H1 (cell line): ENCODE data around the gene BMERB1. TPM values are rescaled to one million over a fixed set of nuclear protein-coding genes. Genes with fewer than 3 reads are reported as not detected.

Experiments used
- CTCF ChIA-PET: fragments of 300-600 bp; sonication (Branson Sonifier 250); formaldehyde crosslinking; loops from one replicate; lab custom pipeline; 2021; ENCODE audit not compliant: partially characterized antibody; lab: Charles Lee
- POLR2A ChIA-PET: fragments of 300-600 bp; sonication (Branson Sonifier 250); formaldehyde crosslinking; loops from one replicate; lab custom pipeline; 2021; ENCODE audit warnings: inconsistent platforms; ENCODE audit not compliant: partially characterized antibody; lab: Charles Lee
- DNase-seq, 2 experiments: peaks; one replicate each; pipeline versions ENCODE4 v3.0.0 to v3.0.0-alpha.2; 2010 to 2022; ENCODE audit warnings: low spot score in 2 of 2, low read depth in 1 of 2, mixed read lengths in 1 of 2
- FAIRE-seq: peaks from 2 replicates; lab custom pipeline; 2011; peaks lifted over from hg19 to GRCh38; lab: Jason Lieb, UNC
- H2AFZ ChIP-seq: 2 replicates; pipeline ENCODE4 v1.8.1; 2012; ENCODE audit warnings: low read length, inconsistent platforms
- H2AK5ac ChIP-seq: 2 replicates; pipeline ENCODE4 v1.6.1; 2013; ENCODE audit warnings: low read depth, low read length
- H2BK120ac ChIP-seq: replicated peaks from 2 replicates; pipeline ENCODE3; 2013; ENCODE audit warnings: low read depth, low read length, inconsistent platforms
- H2BK12ac ChIP-seq: 2 replicates; pipeline ENCODE4 v1.6.1; 2013; ENCODE audit warnings: low read depth, low read length
- H2BK15ac ChIP-seq: 2 replicates; pipeline ENCODE4 v1.6.1; 2013; ENCODE audit warnings: low read length
- H2BK20ac ChIP-seq: 2 replicates; pipeline ENCODE4 v1.6.1; 2013; ENCODE audit warnings: low read length
- H2BK5ac ChIP-seq: 2 replicates; pipeline ENCODE4 v1.6.1; 2013; ENCODE audit warnings: low read depth, low read length
- H3K14ac ChIP-seq: 2 replicates; pipeline ENCODE4 v1.6.1; 2013; ENCODE audit warnings: inconsistent platforms; ENCODE audit not compliant: insufficient read length
- H3K18ac ChIP-seq: 2 replicates; pipeline ENCODE4 v1.6.1; 2013; ENCODE audit warnings: low read length; ENCODE audit errors: extremely low read depth
- H3K23ac ChIP-seq: 2 replicates; pipeline ENCODE4 v1.6.1; 2013; ENCODE audit warnings: inconsistent platforms; ENCODE audit not compliant: insufficient read length
- H3K23me2 ChIP-seq: 2 replicates; pipeline ENCODE4 v1.6.1; 2013; ENCODE audit warnings: low read depth, low read length
- H3K27ac ChIP-seq: 2 replicates; pipeline ENCODE4 v1.6.1; 2011; ENCODE audit warnings: low read depth, low read length, inconsistent platforms
- H3K27me3 ChIP-seq, 4 experiments: replicated peaks in 1 of 4; 1 replicate in 1 of 4; 2 replicates in 3 of 4; pipeline versions ENCODE4 v1.6.1 to v1.8.1; 2011 to 2013; ENCODE audit warnings: low read length in 3 of 4, mild to moderate bottlenecking in 3 of 4, inconsistent platforms in 2 of 4, mixed read lengths in 2 of 4, moderate library complexity in 1 of 4; ENCODE audit not compliant: control insufficient read depth in 3 of 4, insufficient read depth in 3 of 4; ENCODE audit errors: extremely low read depth in 1 of 4
- H3K36me3 ChIP-seq, 4 experiments: 2 replicates each; pipeline versions ENCODE4 v1.6.1 to v1.8.1; 2011 to 2013; ENCODE audit warnings: mild to moderate bottlenecking in 4 of 4, low read length in 3 of 4, moderate library complexity in 2 of 4, control low read depth in 1 of 4, inconsistent platforms in 1 of 4; ENCODE audit not compliant: insufficient read depth in 4 of 4, control insufficient read depth in 2 of 4
- H3K4ac ChIP-seq: replicated peaks from 2 replicates; pipeline ENCODE3; 2013; ENCODE audit warnings: low read length, low read depth, mixed read lengths, inconsistent platforms; ENCODE audit not compliant: insufficient read length
- H3K4me1 ChIP-seq, 4 experiments: replicated peaks in 1 of 4; 1 replicate in 1 of 4; 2 replicates in 3 of 4; pipeline versions ENCODE4 v1.6.1 to v1.8.1; 2011 to 2013; ENCODE audit warnings: low read length in 3 of 4, inconsistent platforms in 2 of 4, mixed read lengths in 1 of 4; ENCODE audit not compliant: insufficient read depth in 4 of 4, control insufficient read depth in 3 of 4
- H3K4me2 ChIP-seq, 2 experiments: 2 replicates each; pipeline versions ENCODE4 v1.6.1 to v1.8.1; 2011 to 2013; ENCODE audit warnings: low read depth in 2 of 2, low read length in 2 of 2, control low read depth in 1 of 2, inconsistent platforms in 1 of 2, mild to moderate bottlenecking in 1 of 2; ENCODE audit not compliant: insufficient read depth in 1 of 2
- H3K4me3 ChIP-seq, 4 experiments: fragments of 200-600, 300-600 bp in 1 of 4; sonication (generic), shearing (Covaris generic), sonication (Bioruptor Twin) in 1 of 4; 2 replicates each; pipeline versions ENCODE4 v1.5.1 to v1.8.1; 2011 to 2016; ENCODE audit warnings: low read length in 4 of 4, low read depth in 3 of 4, control low read depth in 2 of 4, inconsistent platforms in 2 of 4, mild to moderate bottlenecking in 2 of 4, mixed read lengths in 1 of 4, moderate library complexity in 1 of 4; ENCODE audit not compliant: insufficient read depth in 2 of 4; ENCODE audit errors: extremely low read depth in 1 of 4
- H3K56ac ChIP-seq: replicated peaks from 2 replicates; pipeline ENCODE3; 2013; ENCODE audit warnings: low read depth, mild to moderate bottlenecking, mixed read lengths, low read length, inconsistent platforms; ENCODE audit not compliant: insufficient read length
- H3K79me1 ChIP-seq: 2 replicates; pipeline ENCODE4 v1.6.1; 2013; ENCODE audit warnings: low read depth, low read length, control low read depth
- H3K79me2 ChIP-seq, 2 experiments: 2 replicates each; pipeline versions ENCODE4 v1.6.1 to v1.8.1; 2012 to 2013; ENCODE audit warnings: low read length in 2 of 2, mild to moderate bottlenecking in 2 of 2, inconsistent platforms in 1 of 2; ENCODE audit not compliant: insufficient read depth in 2 of 2, control insufficient read depth in 1 of 2
- H3K9ac ChIP-seq, 4 experiments: replicated peaks in 1 of 4; 1 replicate in 1 of 4; 2 replicates in 3 of 4; pipeline versions ENCODE4 v1.6.1 to v1.8.1; 2011 to 2013; ENCODE audit warnings: low read depth in 3 of 4, low read length in 3 of 4, control low read depth in 2 of 4, mild to moderate bottlenecking in 2 of 4, moderate library complexity in 2 of 4, inconsistent platforms in 1 of 4; ENCODE audit errors: extremely low read depth in 1 of 4
- H3K9me3 ChIP-seq, 2 experiments: 2 replicates each; pipeline versions ENCODE4 v1.6.1 to v1.8.1; 2012 to 2013; ENCODE audit warnings: mild to moderate bottlenecking in 2 of 2, moderate library complexity in 2 of 2, control low read depth in 1 of 2, inconsistent platforms in 1 of 2, low read depth in 1 of 2, low read length in 1 of 2, mixed read lengths in 1 of 2; ENCODE audit not compliant: insufficient read depth in 2 of 2
- H4K20me1 ChIP-seq, 2 experiments: replicated peaks in 1 of 2; 2 replicates each; pipeline versions ENCODE3 to v1.8.1; 2011 to 2013; ENCODE audit warnings: inconsistent platforms in 2 of 2, low read length in 2 of 2, mild to moderate bottlenecking in 1 of 2; ENCODE audit not compliant: insufficient read depth in 2 of 2, control insufficient read depth in 1 of 2
- H4K5ac ChIP-seq: 2 replicates; pipeline ENCODE4 v1.6.1; 2013; ENCODE audit warnings: low read length, low read depth, mixed read lengths, inconsistent platforms; ENCODE audit not compliant: insufficient read length
- H4K8ac ChIP-seq: 2 replicates; pipeline ENCODE4 v1.8.0; 2013; ENCODE audit warnings: mild to moderate bottlenecking, moderate library complexity, low read length, inconsistent platforms; ENCODE audit not compliant: insufficient read depth; ENCODE audit errors: extremely low read depth
- H4K91ac ChIP-seq: replicated peaks from 2 replicates; pipeline ENCODE3; 2013; ENCODE audit warnings: low read length, mixed read lengths, inconsistent platforms; ENCODE audit not compliant: insufficient read length
- HDAC2 ChIP-seq, 2 experiments: fragments of 300-600 bp in 1 of 2; sonication (generic) in 1 of 2; IDR thresholded peaks; 2 replicates each; pipeline ENCODE4 v1.6.1; 2011 to 2012; ENCODE audit warnings: low read depth in 2 of 2, low read length in 2 of 2, mild to moderate bottlenecking in 2 of 2, moderate library complexity in 2 of 2, borderline replicate concordance in 1 of 2, inconsistent platforms in 1 of 2
- KDM1A ChIP-seq: fragments of 200-600, 300-600 bp; sonication (generic); IDR thresholded peaks from 2 replicates; pipeline ENCODE4 v1.7.1; 2016; ENCODE audit warnings: mild to moderate bottlenecking, low read length, borderline replicate concordance
- SAP30 ChIP-seq: fragments of 300-600 bp; sonication (generic); IDR thresholded peaks from 2 replicates; pipeline ENCODE4 v1.7.1; 2012; ENCODE audit warnings: low read length, moderate library complexity, mild to moderate bottlenecking, inconsistent platforms; ENCODE audit not compliant: insufficient read depth, insufficient replicate concordance
- TEAD4 ChIP-seq: IDR thresholded peaks from 2 replicates; pipeline ENCODE4 v1.6.1; 2012; ENCODE audit warnings: low read depth, low read length, inconsistent platforms, mixed read lengths
- WGBS, 2 experiments: shearing (Covaris generic) in 1 of 2; methylation state at CpG; one replicate each; pipeline versions ENCODE4 v1.1.6 to v1.1.7; 2013 to 2015; ENCODE audit warnings: low lambda C conversion rate in 2 of 2, mixed read lengths in 2 of 2, inconsistent platforms in 1 of 2, low coverage in 1 of 2, missing lambda C conversion rate in 1 of 2; ENCODE audit not compliant: insufficient replicate concordance in 2 of 2, insufficient coverage in 1 of 2, insufficient read length in 1 of 2; ENCODE audit errors: extremely low coverage in 1 of 2, missing lambda C conversion rate in 1 of 2; 5-methylcytosine and 5-hydroxymethylcytosine counted together
- polyA plus RNA-seq, 7 experiments: library from polyadenylated mRNA; depleted of rRNA in 3 of 7; stranded (reverse) in 5 of 7; unstranded in 2 of 7; fragments of >200 nt in 5 of 7; fragments of 200-250 nt in 2 of 7; gene quantifications; 1 replicate in 5 of 7; 2 replicates in 1 of 7; 4 replicates in 1 of 7; pipeline versions ENCODE4 v1.2.1 to v1.2.3, GENCODE V29; 2011 to 2013; ENCODE audit warnings: missing spikeins in 2 of 7, mixed read lengths in 2 of 7
- total RNA-seq: library from RNA; stranded (reverse); fragmentation: NEBNext Ultra II Directional; extraction: Animal tissue kit (Norgen Biotek cat#: 25700); gene quantifications from 2 replicates; pipeline ENCODE4 v1.2.1, GENCODE V29; 2021
- TF ChIP-seq, protein P1 (sequence below): IDR thresholded peaks from 2 replicates; pipeline ENCODE4 v1.6.1; 2012; ENCODE audit warnings: inconsistent platforms

The BMERB1 gene
- total and polyA plus RNA-seq, 2 of the 8 experiments (the other 6 are each of a cell fraction or from before 2014, with no cell fraction given), result 23.5 to 27.1 TPM

DNA sequence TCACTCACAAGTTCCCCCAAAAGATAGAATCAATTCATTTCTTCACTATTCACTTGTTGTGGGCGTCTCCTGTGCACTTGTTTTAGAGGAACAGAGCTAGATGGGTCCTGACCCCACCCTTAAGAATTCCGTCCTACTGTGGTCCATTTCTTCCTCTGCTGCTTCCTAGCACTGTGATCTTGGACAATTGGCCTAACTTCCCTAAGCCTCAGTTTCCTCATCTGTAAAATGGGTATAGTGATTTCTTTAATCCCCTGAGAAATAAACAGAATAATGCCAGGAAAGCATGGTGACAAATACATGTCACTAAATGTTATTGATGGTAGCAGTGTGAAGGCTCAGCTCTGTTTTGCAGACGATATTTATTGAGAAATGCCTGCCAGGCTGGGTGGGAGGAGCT lies 9.9 kb downstream of the BMERB1 start:
- Histone ChIP-seq H3K14ac (no peak overlapping the region), H2AK5ac (no peak overlapping the region), H3K18ac (no peak overlapping the region), H3K27ac (no peak overlapping the region), H3K4me3 (no peak overlapping the region), H3K9me3 (no peaks in the 10 kb centered on the region), H4K8ac (no peak overlapping the region), H3K56ac (no peak overlapping the region), H2BK20ac (no peak overlapping the region), H2BK12ac (no peak overlapping the region), H2AFZ (no peak overlapping the region), H4K5ac (no peak overlapping the region), H2BK120ac (no peak overlapping the region), H3K4me2 (no peak overlapping the region), H3K36me3 (no peaks in the 10 kb centered on the region), H3K4ac (no peak overlapping the region), H2BK5ac (no peak overlapping the region), H3K23ac (no peak overlapping the region), H3K27me3 (no peaks in the 10 kb centered on the region), H3K4me1 (no peaks in the 10 kb centered on the region), H4K91ac (no peak overlapping the region), H3K23me2 (no peaks in the 10 kb centered on the region), H3K79me1 (no peaks in the 10 kb centered on the region), H3K79me2 (peaks cover 0 to 6% of the 10 kb centered on the region in 2 experiments; a peak in 1 of 4 replicates), H3K9ac (no peak overlapping the region), H2BK15ac (no peak overlapping the region), H4K20me1 (peaks cover 0 to 1% of the 10 kb centered on the region in 2 experiments)
- no peak for FAIRE-seq
- DNase-seq, result no peak
- ChIA-PET POLR2A (interaction anchor here (0.6 kb wide), 1 partner anchor 553 kb away, joined by 4 read pairs; no protein-coding TSS in a partner anchor), CTCF (no interaction called here)
- WGBS, 2 experiments, result 92% methylated on average over 3 of the region's 3 CpGs; no CpG with 5 or more reads in 1 of the 2 experiments
- TF ChIP-seq TEAD4 (no peak), KDM1A (peak; percentile 78), HDAC2 (IDR thresholded peaks at IDR 0.05; ENCODE audit: borderline replicate concordance in 1 of 2, low read depth in 2 of 2, low read length in 2 of 2) (peak in 1 of 2 experiments; percentile 30; a peak in 1 of 4 replicates), SAP30 (no peak)
- TF ChIP-seq, protein P1, sequence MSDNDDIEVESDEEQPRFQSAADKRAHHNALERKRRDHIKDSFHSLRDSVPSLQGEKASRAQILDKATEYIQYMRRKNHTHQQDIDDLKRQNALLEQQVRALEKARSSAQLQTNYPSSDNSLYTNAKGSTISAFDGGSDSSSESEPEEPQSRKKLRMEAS, result no peak
- TF ChIP-seq, all 59 proteins: peak for 2
